HL-60 (cell line): ENCODE results near the gene HNRNPC.

Experiments
- DNase-seq, 2 experiments: peaks; one replicate each; pipeline ENCODE4 v3.0.0-alpha.2; 2010 to 2020; ENCODE audit warnings: low read depth in 1 of 2, low spot score in 1 of 2
- H3K27ac ChIP-seq: fragments of 250-450 bp; sonication (Bioruptor Pico); replicated peaks from 2 replicates; pipeline ENCODE4 v1.5.1; 2020; ENCODE audit warnings: mild to moderate bottlenecking, moderate library complexity
- H3K27me3 ChIP-seq: fragments of 250-450 bp; sonication (Bioruptor Pico); 2 replicates; pipeline ENCODE4 v1.5.1; 2021; ENCODE audit warnings: mild to moderate bottlenecking, moderate library complexity; ENCODE audit not compliant: insufficient read depth, poor library complexity, severe bottlenecking
- H3K4me3 ChIP-seq: replicated peaks from 2 replicates; pipeline ENCODE4 v1.5.1; 2011; ENCODE audit warnings: mild to moderate bottlenecking, control low read depth, low read length; ENCODE audit not compliant: insufficient read depth
- CTCF ChIP-seq: IDR thresholded peaks from one replicate; pipeline ENCODE4 v1.5.1; 2011; ENCODE audit warnings: low read length, control low read depth, inconsistent platforms; ENCODE audit not compliant: insufficient read depth
- GABPA ChIP-seq: IDR thresholded peaks from 2 replicates; pipeline ENCODE4 v1.6.1; 2012; ENCODE audit warnings: low read depth
- POLR2AphosphoS5 ChIP-seq: IDR thresholded peaks from 2 replicates; pipeline ENCODE4 v1.6.1; 2012; ENCODE audit warnings: low read depth
- REST ChIP-seq: IDR thresholded peaks from 2 replicates; pipeline ENCODE4 v1.6.1; 2012; ENCODE audit warnings: low read depth; ENCODE audit not compliant: insufficient replicate concordance
- SPI1 ChIP-seq: IDR thresholded peaks from 2 replicates; pipeline ENCODE4 v1.6.1; 2012; ENCODE audit warnings: low read depth, mild to moderate bottlenecking, borderline replicate concordance

HNRNPC gene

GRCh38 chr14:21311614-21312013 is 42.4 kb upstream of the HNRNPC start:
- Histone ChIP-seq H3K4me3 (no peak overlapping the region), H3K27ac (no peak overlapping the region), H3K27me3 (no peaks in the 10 kb centered on the region)
- no peak for TF ChIP-seq SPI1
- TF ChIP-seq CTCF = no peak
- no peak for TF ChIP-seq GABPA
- no peak for TF ChIP-seq REST
- no peak for TF ChIP-seq POLR2AphosphoS5
- no peak for DNase-seq

- Histone ChIP-seq H3K27me3 (no peaks in the 10 kb centered on the region), H3K27ac (no peak overlapping the region), H3K4me3 (no peak overlapping the region)
- TF ChIP-seq GABPA = no peak
- TF ChIP-seq POLR2AphosphoS5 = no peak
- no peak for TF ChIP-seq REST
- TF ChIP-seq CTCF = no peak
- TF ChIP-seq SPI1 = no peak
- no peak for DNase-seq
Measured at GRCh38 chr14:21309956-21310355, 40.7 kb upstream of the HNRNPC start.

GRCh38 chr14:21309238-21309636 is 40.0 kb upstream of the HNRNPC start:
- H3K27me3 ChIP-seq = no peaks in the 10 kb centered on the region
- no peak for TF ChIP-seq SPI1
- TF ChIP-seq POLR2AphosphoS5 = no peak
- TF ChIP-seq REST = no peak
- TF ChIP-seq GABPA = no peak
- TF ChIP-seq CTCF = no peak
- peak overlapping the region; percentile 61 for H3K27ac ChIP-seq
- DNase-seq = no peak
- no peak overlapping the region for H3K4me3 ChIP-seq
